ENCODE data around the gene SOD2. TPM values are rescaled to one million over a fixed set of nuclear protein-coding genes. Genes with fewer than 3 reads are reported as not detected.

SOD2 gene
- total RNA-seq, 3 donors from 2014 or later: 286 to 462 (median 400) TPM

DNA sequence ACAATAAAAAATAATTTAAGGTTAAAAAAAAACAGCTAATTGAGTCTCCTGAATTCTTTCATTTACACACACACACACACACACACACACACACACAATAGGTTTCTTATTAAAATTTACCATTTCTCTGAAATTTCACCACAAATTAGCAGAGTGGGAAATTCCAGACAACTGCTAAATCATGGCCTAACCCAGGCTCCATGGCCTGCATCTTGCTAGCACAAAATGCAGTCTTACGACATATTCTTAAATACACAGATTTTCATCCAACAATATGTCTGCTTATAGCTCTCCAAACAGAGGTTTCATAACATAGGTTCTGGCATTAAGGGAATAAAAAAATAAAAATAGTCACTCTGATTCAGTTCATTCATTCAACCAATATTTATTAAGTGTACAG is 46.9 kb downstream of the SOD2 start:
- DNase-seq (no peak), ATAC-seq (no peak)
- no peaks in the 10 kb centered on the region for H3K36me3 ChIP-seq (ENCODE audit: low read depth)
- H3K4me3 ChIP-seq: no peak overlapping the region
- no peaks in the 10 kb centered on the region for H3K9me3 ChIP-seq
- H3K4me1 ChIP-seq (ENCODE audit: low read depth): no peaks in the 10 kb centered on the region
- intact Hi-C loops (cut with DNase I, micrococcal nuclease): loop anchor here in 1 of 2 donors (10.0 kb wide), 1 partner anchor 391 kb away; no protein-coding TSS in a partner anchor
- TF ChIP-seq, protein P1, sequence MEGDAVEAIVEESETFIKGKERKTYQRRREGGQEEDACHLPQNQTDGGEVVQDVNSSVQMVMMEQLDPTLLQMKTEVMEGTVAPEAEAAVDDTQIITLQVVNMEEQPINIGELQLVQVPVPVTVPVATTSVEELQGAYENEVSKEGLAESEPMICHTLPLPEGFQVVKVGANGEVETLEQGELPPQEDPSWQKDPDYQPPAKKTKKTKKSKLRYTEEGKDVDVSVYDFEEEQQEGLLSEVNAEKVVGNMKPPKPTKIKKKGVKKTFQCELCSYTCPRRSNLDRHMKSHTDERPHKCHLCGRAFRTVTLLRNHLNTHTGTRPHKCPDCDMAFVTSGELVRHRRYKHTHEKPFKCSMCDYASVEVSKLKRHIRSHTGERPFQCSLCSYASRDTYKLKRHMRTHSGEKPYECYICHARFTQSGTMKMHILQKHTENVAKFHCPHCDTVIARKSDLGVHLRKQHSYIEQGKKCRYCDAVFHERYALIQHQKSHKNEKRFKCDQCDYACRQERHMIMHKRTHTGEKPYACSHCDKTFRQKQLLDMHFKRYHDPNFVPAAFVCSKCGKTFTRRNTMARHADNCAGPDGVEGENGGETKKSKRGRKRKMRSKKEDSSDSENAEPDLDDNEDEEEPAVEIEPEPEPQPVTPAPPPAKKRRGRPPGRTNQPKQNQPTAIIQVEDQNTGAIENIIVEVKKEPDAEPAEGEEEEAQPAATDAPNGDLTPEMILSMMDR (IDR thresholded peaks at IDR 0.05): no peak

DNA sequence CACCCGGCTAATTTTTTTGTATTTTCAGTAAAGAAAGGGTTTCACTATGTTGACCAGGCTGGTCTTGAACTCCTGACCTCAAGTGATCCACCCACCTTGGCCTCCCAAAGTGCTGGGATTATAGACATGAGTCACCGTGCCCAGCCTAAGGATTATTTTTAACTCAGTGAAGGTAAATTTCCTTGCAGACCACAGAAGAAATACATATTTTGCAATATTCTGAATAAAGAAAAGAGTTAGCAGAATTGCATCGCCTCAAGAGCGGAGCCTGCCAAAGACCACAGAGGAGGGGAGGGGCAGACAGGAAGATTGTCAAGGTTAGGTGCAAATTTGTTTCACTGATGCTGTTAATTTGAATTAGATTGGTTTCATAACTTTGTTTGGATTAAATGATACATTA is 47.4 kb downstream of the SOD2 start:
- H3K9me3 ChIP-seq: no peaks in the 10 kb centered on the region
- TF ChIP-seq, protein P1 (IDR thresholded peaks at IDR 0.05): no peak
- H3K4me3 ChIP-seq: no peak overlapping the region
- intact Hi-C loops (cut with DNase I, micrococcal nuclease): loop anchor here in 1 of 2 donors (10.0 kb wide), 1 partner anchor 391 kb away; no protein-coding TSS in a partner anchor
- no peaks in the 10 kb centered on the region for H3K4me1 ChIP-seq (ENCODE audit: low read depth)
- DNase-seq: no peak
- no peak for ATAC-seq
- no peaks in the 10 kb centered on the region for H3K36me3 ChIP-seq (ENCODE audit: low read depth)

Other genes starting within 250 kb of the SOD2 start
- gene WTAP, start 34.3 kb upstream of the SOD2 start, total RNA-seq: 10 to 100 TPM; 81.1 to 85.8 (median 84.4) TPM
- gene ACAT2, start 68.8 kb upstream of the SOD2 start, total RNA-seq: 10 to 100 TPM; 31.3 to 94.1 (median 71.1) TPM
- gene TCP1, start 96.4 kb upstream of the SOD2 start, total RNA-seq: 100 to 1,000 TPM; 139 to 205 (median 170) TPM
- 10 to 100 TPM; 51.1 to 65.5 (median 62.0) TPM for gene MRPL18, start 97.2 kb upstream of the SOD2 start, total RNA-seq
- 1 to 10 TPM in 1 of 3 donors, not detected in 2; 1.3 TPM for gene PNLDC1, start 107.0 kb upstream of the SOD2 start, total RNA-seq
- not detected for gene MAS1, start 197.7 kb upstream of the SOD2 start, total RNA-seq